C4-2B (cell line): ENCODE results near the gene SLC6A12.

Experiments used
- ZFX ChIP-seq: fragments of 450-650 bp; IDR thresholded peaks from 2 replicates; pipeline ENCODE4 v1.6.1; 2017
- TF ChIP-seq, protein P1 (sequence below): fragments of 450-650 bp; conservative IDR thresholded peaks from 2 replicates; pipeline ENCODE4 v1.5.1; 2017; ENCODE audit warnings: mild to moderate bottlenecking

GRCh38 chr12:167959-168600 is 45.9 kb downstream of the SLC6A12 start:
- TF ChIP-seq, protein P1, sequence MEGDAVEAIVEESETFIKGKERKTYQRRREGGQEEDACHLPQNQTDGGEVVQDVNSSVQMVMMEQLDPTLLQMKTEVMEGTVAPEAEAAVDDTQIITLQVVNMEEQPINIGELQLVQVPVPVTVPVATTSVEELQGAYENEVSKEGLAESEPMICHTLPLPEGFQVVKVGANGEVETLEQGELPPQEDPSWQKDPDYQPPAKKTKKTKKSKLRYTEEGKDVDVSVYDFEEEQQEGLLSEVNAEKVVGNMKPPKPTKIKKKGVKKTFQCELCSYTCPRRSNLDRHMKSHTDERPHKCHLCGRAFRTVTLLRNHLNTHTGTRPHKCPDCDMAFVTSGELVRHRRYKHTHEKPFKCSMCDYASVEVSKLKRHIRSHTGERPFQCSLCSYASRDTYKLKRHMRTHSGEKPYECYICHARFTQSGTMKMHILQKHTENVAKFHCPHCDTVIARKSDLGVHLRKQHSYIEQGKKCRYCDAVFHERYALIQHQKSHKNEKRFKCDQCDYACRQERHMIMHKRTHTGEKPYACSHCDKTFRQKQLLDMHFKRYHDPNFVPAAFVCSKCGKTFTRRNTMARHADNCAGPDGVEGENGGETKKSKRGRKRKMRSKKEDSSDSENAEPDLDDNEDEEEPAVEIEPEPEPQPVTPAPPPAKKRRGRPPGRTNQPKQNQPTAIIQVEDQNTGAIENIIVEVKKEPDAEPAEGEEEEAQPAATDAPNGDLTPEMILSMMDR, result no peak
- no peak for TF ChIP-seq ZFX
